ENCODE data around the gene CUTA.
A peak's percentile ranks its signal among the peaks of the same experiment; 100 is the strongest.

CUTA gene

DNA sequence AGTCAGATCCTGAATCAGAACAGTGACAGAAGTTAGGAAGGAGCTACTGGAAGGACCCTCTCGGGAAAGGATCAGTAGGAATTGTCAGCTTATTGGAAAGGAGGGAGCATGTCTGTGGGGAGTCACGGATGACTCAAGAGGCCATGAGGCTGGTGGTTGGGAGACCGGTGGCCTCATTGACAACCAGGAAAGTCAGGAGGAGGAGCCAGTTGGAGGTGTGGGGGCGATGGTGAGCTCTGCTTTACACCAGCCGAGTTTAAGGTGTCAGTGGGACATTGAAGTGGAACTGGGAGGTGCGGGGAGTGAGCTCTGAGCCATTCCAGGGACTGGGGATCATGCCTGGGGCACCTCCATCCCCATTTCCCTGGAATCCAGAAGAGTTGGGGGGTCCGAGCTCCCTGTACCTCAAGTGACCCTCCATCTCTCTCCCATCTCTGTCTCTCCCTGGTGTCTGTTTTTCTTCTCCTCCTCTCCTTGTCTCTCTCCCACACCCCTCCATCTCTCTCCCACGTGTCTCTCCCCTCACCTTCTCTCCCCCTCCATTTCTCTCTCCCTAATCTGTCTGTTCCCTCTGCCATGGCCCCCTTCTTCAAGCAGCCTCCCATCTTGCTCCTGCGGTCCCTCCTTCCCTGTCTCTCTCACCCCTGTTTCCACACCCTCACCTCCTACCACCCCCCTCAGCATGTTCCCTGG lies 22.2 kb upstream of the CUTA start:
- DNase-seq (ENCODE audit: low spot score), result no peak

GRCh38 chr6:33438978-33439594 lies 21.2 kb upstream of the CUTA start:
- no peak for DNase-seq (ENCODE audit: low spot score)

DNA sequence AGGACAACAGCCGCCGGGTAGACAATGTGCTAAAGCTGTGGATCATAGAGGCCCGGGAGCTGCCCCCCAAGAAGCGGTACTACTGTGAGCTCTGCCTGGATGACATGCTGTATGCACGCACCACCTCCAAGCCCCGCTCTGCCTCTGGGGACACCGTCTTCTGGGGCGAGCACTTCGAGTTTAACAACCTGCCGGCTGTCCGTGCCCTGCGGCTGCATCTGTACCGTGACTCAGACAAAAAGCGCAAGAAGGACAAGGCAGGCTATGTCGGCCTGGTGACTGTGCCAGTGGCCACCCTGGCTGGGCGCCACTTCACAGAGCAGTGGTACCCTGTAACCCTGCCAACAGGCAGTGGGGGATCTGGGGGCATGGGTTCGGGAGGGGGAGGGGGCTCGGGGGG lies 19.8 kb upstream of the CUTA start:
- no peak for DNase-seq (ENCODE audit: low spot score)

GRCh38 chr6:33434961-33435360 lies 17.1 kb upstream of the CUTA start:
- no peak for DNase-seq (ENCODE audit: low spot score)

DNA sequence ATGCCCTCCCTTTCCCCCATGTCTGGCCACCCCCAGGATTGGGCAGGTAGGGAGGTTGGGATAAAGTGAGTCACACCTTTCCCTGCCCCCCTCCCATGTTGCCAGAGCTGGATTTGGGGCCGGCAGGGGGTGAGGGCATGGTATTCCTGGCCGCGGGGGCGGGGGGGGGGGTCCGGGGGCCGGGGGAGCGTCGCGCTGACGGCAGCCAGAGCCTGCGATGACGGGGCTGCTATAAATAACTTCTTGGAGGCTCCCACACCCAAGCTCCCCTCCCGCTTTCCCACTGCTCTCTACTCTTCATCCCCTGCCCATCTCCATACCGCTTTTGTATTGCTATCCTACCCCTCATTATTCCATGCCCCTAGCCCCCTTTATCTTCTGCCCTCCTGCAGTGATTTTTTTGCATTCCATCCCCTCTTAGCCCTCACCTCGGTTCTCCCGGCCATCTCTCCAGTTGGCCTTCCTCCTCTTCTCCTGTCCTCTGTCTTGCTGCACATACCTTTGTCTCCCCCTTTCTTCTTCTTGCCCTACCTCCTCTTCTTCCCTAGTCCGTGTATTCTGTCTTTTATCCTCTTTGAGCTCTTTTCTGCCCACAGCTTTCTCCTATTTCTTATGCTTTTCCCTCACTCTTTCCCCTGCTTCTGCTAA lies 15.8 kb upstream of the CUTA start:
- DNase-seq (ENCODE audit: low spot score), result peak; percentile 59

- DNase-seq (ENCODE audit: low spot score), result no peak
Measured at GRCh38 chr6:33433001-33433543, 15.2 kb upstream of the CUTA start.

- DNase-seq (ENCODE audit: low spot score), result no peak
Measured at GRCh38 chr6:33432546-33432945, 14.6 kb upstream of the CUTA start.

DNA sequence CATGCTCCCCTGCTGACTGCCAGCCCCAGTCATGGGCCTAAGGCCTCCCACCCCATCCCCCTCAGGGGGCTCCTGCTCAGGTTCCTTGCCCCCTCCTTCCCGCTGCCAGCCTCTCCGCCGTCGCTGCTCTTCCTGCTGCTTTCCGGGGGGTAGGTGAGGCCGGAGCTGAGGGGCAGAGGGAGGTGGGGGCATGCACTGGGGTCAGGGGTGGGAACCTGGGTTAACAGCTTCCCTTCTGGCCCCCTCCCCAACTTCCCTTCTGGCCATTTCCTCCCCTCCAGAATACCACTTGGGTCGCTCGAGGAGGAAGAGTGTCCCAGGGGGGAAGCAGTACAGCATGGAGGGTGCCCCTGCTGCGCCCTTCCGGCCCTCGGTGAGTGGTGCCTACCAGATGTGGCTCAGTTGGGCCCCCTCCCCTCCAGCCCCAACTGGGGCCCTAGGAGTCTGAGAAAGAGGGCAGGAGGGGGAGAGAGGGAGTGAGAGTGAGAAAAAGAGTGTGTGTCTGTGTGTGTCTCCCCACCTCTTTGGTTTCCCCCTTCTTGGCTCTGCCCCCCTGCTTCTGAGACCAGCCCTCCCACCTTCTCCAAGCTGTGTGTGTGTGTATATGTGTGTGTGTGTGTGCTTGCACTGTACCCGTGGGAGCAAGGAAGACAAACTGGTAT lies 14.1 kb upstream of the CUTA start:
- DNase-seq (ENCODE audit: low spot score), result no peak

- DNase-seq (ENCODE audit: low spot score), result peak; percentile 93
Measured at GRCh38 chr6:33430991-33431879, 13.3 kb upstream of the CUTA start.

GRCh38 chr6:33430334-33430733 lies 12.4 kb upstream of the CUTA start:
- DNase-seq (ENCODE audit: low spot score), result no peak

DNA sequence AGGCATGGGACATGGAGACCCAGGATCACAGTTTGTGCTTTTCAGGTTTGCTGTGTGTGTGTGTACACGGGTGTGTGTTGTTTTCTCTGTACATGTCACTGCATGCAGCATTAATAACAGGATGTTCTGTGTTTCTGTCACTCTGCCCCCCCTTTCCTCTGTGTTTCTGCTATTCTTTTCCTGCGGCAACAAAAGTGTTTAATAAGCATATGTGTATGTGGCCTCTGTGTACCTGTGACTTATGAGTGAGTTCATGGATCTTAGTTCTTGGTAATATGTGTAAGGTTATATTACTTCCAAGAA lies 11.8 kb upstream of the CUTA start:
- no peak for DNase-seq (ENCODE audit: low spot score)

DNA sequence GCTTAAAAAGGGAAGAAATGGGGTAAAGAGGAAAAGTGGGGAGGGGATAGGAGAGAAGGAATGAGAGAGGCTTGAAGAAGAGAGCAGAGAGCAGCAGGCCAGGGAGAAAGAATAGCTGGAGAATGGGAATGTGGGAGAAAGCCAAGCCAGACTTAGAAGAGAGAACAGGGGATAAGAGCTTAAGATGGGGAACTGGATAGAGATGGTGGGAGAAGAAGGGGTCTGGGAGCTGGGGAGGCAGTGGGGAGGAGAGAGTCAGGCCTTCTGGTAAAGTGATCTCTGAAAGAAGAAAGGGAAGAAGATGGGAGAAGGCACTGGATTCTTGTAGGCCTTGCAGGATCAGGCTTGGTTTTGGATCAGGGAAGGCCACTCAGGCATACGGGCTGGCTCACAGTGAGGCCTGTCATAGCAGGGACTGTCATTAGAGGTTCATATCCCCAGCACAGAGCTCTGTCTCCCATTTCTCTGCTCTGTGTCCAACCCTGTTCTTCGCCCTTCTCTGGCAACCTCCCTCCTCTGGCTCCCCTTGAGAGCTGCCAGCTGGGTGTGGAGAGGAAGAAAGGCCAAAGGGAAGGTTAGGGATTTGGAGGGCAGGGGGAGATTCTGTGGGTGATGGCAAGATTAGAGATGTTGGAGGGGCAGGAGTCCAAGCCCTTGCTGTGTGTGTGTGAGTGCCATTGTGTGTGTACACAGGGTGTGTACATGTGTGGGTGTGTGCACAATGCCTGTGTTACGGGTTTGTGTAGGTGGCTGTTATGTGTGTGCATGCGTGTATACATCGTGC lies 11.3 kb upstream of the CUTA start:
- no peak for DNase-seq (ENCODE audit: low spot score)

GRCh38 chr6:33428224-33428965 lies 10.5 kb upstream of the CUTA start:
- peak; percentile 65 for DNase-seq (ENCODE audit: low spot score)

DNA sequence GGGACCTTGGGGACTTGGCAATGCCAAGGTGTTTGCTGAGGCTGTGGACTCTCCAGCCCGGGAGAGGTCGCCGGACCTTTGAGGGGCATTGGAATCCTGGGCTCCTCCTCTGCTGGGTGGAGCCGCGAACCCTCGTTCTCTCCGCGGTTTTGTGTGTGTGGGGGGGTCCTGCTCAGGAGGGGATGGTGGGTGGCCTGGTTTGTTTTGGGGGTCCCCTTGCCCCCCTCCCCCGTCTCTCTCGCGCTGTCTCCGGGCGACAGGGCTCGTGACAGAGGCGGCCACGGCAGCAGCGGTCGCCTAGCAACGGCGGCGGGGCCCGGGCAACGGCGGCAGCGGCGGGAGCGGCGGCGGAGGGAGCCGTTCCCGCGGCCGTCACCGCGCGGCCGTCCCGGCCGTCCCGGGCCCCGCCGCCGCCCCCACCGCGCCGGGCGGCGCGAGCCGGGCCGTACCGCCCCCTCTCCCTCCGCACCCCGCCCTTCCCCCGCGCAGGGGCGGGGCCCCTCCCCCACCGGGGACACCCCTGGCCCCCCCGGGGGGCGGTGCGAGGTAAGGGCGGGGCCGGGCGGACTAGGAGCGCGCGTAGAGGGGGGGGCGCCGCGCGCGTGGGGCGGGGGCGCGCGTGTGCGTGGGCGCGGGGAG lies 9.8 kb upstream of the CUTA start:
- DNase-seq (ENCODE audit: low spot score), result peak; percentile 80

DNA sequence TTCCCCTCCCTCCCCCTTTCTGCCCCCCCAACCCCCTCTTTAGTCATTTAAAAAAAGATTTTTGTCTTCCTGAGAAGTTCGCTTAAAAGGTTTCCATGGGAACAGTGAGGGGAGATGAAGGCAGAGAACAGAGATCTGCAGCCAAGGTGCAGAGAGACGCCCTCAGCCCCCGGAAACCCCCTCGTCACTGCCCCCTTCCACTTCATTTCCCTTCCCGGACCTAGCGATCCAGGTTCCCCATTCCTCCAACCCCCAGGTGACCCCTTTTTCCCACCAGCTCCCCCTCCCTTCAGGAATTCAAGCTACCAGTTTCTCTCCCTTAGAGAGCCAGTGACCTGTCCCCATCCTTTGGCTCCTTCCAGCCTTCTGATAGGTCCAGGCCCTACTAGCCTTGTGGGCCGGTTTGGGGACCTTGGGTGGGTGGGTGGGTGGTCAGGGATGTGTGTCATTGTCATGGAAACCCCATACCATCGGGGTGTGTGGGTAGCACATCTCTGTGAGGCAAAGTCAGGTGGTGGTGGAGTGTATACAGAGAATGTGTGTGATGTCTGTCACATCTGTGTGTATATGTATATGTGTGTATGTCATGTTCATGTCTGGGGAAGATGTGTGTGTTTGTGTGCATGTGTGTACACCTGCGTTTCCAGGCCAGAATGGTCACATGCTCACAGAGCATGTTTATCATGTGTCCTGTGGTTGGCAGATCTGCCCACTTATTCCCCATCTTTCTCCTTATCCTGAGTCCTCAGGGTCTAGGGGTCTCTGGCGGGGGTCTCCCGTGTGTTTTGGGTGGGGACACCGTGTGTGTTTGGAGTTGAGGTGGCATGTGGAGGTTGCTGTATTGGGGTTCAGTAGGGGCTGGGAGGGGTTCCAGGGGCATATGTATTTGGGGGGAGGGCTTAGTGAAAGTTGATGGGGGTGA lies 8.9 kb upstream of the CUTA start:
- DNase-seq (ENCODE audit: low spot score), result peak; percentile 40

GRCh38 chr6:33425668-33426577 lies 8.0 kb upstream of the CUTA start:
- peak; percentile 86 for DNase-seq (ENCODE audit: low spot score)

GRCh38 chr6:33424855-33425667 lies 7.2 kb upstream of the CUTA start:
- no peak for DNase-seq (ENCODE audit: low spot score)

Measured in AG08396 (cell line).